ENCODE data around the gene CPT1A.

The CPT1A gene

DNA sequence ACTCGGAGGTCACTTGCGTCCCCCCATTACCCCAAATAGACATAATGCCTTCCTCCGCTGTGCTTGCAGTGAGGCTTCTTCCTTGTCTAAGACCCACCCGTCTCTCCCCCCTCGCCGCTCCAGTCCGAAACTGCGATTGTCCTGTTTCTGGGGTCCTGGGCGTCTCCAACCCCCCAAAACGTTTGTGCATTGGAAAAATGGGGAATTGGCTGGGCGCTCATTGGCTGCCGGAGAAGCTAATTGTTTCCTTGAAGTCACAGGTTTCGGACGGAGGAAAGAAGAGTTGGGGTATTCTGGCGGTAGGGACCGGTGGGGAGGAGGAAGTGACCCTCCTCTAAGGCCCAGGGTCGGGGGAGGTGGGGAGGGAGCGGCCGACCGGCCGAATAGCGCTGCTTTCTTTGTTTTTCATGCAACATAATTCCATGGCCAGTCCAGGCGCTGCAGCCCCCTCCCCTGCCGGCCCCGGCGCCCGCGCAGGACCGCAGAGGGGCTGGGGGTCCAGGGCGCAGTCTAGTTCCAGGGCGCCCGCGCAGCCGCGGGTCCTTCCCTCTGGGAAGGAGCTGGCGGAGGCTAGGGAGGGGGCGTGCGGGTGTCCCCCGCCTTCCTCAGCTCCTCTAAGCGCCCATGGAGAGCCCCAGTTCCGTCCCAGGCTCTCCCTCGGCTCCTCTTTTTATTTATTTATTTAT, 12.7 kb upstream of the CPT1A start:
- no peak for DNase-seq (ENCODE audit: low read depth)

DNA sequence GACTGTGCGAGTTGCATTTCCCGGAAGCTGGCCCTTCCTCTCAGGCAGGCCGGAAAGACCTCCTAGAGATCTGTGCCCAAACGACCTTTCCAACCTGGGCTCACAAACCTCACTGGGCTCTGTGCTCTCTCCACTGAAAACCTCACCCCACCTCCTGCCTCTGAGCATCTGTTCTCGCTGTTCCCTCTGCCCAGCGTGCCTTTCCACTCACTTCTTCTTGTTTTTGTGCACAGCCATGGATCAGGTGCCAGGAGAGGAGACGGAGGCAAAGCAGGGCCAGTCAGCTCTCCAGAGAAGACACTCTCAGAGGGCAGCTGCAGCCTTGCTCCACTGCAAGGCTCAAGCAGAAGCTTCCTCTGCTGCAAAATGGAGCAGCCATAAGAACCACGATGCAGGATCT, 10.9 kb upstream of the CPT1A start:
- DNase-seq (ENCODE audit: low read depth): no peak

GRCh38 chr11:68848429-68848828, 6.7 kb upstream of the CPT1A start:
- DNase-seq (ENCODE audit: low read depth): no peak

- no peak for DNase-seq (ENCODE audit: low read depth)
Observed at GRCh38 chr11:68847395-68847794, 5.7 kb upstream of the CPT1A start.

DNA sequence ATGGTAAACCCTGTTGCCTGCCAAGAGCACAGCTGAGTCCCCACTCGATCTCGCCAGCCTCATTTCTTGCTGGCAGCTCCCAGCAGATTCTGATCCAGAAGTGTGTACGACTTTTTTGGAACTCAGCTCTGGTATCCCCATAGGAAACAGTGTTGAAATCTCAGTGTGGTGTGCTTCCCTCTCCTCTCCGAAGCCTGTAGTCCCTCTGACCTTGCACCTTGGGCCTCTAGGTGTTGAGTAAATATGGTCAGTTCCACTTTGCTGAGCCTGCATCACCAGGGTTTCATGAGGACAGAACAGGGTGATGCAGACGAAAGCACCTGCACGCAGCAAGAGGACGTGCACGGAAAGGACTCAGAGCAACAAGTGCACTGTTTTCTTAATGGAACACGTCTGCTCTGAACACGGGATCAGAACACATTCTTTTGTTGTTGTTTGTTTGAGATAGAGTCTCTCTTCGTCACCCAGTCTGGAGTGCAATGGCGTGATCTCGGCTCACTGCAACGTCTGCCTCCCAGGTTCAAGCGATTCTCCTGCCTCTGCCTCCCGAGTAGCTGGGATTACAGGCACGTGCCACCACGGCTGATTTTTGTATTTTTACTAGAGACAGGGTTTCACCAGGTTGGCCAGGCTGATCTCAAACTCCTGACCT, 3.8 kb upstream of the CPT1A start:
- no peak for DNase-seq (ENCODE audit: low read depth)

DNA sequence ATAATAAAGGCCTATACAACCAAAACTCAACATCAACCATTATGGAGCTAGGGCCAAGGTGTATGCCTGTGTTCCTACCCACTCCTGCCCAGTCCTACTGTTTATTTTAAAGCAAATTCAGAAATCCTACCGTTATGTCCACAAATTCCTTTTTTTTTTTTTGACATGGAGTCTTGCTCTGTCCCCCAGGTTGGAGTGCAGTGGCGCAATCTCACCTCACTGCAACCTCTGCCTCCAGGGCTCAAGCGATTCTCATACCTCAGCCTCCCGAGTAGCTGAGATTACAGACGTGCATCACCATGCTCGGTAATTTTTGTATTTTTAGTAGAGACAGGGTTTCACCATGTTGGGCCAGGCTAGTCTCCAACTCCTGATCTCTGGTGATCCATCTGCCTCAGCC, 3.1 kb upstream of the CPT1A start:
- no peak for DNase-seq (ENCODE audit: low read depth)

DNA sequence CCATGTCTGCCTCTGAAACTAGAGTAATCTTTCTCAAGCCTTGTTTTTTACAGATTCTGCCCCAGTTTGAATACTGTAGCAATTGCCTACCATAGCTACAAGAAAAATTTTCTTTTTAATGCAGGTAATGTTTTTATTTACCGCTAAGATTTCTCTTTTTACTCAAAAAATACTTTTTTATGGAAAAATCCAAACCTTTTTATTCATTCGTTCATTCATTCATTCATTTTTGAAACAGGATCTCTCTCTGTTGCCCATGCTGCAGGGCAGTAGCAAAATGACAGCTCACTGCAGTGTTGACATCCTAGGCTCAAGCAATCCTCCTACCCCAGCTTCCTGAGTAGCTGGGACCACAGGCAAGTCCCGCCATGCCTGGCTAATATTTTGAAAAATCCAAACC, 2.7 kb upstream of the CPT1A start:
- no peak for DNase-seq (ENCODE audit: low read depth)

DNA sequence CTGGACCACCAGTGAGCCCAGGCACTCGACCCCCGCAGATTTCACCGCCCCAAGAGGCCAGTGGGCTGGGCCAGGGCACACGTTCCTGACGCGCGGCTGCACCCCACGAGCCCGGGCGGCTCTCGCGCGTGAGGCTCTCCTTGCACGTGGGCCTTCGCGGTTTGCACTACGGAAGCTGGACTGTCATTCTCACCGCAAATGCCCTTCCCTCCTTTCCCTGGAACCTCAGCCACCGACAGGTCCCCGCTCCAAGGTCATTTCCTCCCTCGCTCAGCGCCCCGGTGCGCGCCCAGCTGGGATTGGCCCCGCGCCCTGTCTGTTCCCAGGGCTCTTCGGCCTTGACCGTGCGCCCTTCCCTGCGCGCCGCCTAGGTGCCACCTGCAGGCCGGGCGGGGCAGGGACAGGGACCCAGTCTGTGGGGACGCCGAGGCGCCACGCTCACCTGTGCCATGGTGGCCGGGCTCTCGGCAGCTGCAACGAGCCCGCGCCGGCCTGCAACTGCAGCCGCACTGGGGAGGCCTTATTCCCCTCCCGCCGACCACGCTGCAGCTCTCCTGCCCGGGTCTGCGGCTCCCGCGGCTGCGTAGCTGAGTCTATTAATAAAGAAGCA, 2.1 kb upstream of the CPT1A start:
- peak; percentile 67 for DNase-seq (ENCODE audit: low read depth)

- no peak for DNase-seq (ENCODE audit: low read depth)
Observed at GRCh38 chr11:68843052-68843561, 1.4 kb upstream of the CPT1A start.

DNA sequence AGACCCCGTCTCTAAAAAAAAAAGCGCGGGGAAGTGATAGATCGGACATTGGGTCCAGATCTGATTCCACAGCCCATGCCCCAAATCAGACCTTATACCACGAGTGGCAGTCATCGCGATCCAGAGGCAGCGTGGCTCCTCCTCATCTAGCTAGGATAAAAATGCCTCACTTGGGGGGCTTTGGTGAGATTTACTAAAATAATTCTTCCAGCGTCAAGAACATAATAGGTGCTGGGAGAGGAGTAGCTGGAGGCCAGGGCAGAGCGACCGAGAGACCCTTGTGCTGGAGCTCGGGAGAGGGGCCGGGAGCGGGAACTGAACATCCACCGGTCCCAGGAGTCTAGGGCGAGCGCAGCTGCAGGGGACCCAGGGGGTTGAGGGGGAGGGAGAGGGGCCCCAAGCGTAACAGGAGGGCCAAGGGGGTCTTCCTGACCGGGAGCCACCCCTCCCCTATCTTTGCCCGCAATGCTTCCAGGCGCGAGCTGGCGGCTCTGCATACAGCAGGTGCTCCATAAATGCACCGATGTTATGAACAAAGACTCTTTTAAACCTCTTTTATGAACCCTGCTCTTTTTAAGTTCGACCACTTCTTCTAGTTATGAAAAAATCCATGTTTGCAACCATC, 823 bp upstream of the CPT1A start:
- no peak for DNase-seq (ENCODE audit: low read depth)

DNA sequence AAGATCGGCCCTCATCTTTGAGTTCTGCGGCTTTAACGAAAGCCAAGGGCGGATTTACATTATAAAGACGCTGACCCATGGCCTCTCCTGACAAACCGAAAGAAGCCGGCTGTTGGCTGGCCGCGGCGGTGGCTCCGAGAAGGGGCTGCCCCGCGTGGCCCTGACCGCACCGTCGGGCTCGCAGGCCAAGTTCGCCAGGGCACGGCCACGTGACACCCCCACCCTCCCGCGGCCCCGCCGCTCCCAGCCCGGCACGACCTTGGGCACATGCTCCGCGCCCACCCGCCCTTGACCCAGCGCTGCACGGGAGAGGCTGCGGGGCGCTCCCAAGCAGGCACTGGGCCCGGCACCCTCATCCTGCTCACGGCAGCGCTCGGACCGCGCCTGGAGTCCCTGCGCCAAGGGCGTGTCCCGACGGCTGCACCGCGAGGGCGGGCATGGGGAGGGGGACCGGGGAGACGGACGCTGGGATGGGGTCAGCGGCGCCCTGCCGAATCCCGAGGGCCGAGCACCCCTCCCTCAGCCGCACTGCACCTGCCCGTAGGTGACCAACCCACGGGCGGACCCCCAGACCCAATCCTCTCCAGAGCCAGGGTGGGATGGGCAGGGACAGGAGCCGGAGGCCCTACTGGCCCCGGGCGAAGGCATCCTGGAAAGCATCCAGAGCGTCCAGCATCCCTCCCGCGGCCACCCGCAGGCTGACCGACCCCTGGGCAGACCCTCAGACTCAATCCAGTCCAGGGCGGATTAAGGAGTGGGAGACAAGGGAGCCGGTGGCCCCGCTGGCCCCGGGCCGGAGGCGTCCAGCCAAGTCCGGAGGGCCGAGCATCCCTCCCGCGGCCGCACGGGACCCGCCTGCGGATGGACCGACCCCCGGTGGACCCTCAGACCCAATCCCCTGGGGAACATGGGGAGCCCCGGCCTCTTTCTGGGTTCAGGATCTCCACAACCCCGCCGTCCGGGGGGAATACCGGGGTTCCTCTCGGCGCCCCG, 759 bp downstream of the CPT1A start:
- DNase-seq (ENCODE audit: low read depth): no peak

DNA sequence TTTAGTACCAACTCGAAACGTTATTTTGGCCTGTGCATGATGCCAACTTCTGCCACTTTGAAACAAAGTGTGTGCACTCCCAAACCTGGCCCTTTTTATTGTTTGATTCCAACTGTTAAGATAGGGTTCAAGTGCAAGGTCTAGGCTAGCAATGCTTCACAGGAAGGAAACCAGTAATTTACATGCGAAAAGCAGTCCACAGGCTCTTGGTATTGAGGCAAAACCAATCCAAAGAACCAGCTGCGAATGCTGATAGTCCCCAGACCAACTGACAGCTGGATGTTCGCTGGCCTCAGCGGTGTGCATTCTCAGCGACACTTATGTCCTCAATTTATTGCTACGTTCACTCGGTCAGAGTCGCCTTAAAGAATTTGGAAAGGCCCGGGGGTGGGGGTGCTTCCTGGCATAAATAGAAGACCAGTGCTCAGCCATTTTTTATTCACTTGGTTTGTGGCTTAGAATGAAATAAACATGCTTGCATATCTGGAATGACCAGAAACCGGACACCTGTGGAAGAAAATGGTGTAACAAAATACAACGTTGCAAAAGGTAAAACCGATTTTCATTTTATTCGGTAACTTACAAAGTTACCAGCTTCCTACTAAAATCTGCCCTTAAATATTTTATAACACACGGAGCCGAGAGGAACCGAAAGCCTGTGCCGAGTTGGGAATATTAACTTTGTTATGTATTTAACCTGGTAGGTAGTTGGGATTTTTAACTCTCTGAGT, 1.6 kb downstream of the CPT1A start:
- no peak for DNase-seq (ENCODE audit: low read depth)

DNA sequence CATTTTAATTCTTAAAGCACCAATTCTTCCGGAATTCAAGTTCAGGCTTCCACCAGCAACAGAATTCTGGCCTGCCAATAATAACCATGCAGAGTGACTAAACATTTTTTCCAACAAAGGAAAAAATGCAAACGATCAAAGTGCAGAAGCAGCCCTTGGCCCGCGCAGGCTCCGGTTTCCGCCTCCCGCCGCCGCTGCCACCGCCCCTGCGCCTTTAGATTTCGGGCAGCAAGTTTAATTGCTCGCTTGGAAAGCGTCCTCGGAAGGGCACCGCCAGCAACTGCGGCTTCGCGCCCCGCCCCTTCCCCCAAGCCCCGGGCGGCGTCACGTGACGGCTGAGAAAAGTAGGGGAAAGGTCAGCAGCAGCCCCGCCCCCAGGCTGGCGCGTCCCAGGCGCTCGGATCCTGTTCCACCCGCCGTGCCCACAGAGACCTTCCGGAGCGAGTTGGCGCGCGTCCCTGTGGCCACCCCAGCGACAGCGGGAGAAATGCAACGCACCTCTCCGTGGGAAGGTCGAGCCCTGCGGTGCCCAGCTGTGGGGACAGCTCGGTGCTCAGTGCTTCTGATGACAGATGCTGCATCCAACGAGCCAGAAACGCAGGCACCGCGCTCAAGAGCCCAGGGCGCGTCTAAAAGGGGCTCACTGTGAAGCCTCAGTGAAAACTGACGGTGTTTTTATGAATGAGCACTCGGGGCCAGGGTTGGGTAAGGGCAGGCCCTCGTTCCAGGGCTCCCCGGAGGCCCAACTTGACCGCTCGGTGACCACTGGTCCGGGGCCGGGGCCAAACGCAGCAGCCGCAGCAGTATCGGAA, 2.5 kb downstream of the CPT1A start:
- DNase-seq (ENCODE audit: low read depth): peak; percentile 93

GRCh38 chr11:68838572-68838964, 3.1 kb downstream of the CPT1A start:
- no peak for DNase-seq (ENCODE audit: low read depth)

GRCh38 chr11:68837583-68838571, 3.8 kb downstream of the CPT1A start:
- no peak for DNase-seq (ENCODE audit: low read depth)

GRCh38 chr11:68835749-68836148, 6.0 kb downstream of the CPT1A start:
- no peak for DNase-seq (ENCODE audit: low read depth)

DNA sequence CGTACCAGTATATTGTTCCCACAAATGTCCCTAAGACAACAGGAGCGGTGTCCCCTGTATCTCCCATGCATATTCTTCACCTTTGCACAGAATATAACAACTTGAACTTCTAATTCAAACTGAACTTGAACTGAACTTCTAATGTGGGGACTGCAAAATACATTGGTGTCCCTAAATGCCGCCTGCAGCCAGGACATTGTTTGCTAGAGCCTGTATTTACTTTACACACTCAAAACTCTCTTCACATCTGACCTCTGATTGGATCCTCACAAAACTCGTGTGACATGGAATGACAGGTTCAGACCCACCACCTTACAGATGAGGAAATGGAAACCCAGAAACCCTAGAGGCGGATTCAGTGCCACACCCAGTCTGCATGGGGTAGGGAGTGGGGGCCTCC, 6.4 kb downstream of the CPT1A start:
- DNase-seq (ENCODE audit: low read depth): no peak

DNA sequence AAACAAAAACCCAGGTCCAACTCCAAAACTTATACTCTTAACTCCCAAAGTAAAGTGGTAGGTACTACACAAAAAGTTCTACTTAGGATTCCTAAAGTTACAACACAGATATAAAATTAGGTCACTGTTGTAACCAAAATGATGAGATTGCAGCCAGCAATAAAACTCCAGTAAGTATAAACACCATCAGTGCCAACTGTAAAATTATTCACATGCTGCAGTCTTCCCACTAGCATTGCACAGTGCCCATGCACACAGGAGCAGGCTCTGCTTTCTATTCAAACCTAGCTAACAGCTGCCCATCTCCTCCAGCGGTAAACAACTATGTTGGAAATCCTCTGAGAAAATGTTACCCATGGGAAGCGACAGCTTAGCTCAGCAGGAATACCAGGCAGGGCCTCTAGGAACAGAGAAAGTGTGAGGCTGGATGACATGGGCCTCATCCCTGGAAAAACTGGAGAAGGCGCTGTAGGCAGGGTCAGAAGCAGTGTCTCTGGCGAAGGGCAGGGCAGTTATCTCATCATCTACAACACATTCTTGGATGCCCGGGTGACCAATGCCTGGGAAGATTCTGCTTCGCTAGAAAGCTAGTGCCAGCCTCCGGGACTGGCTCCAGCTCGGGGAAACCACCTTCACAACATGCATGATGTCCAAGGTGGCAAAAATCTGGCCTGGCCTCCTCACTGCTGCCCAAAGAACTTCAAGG, 9.1 kb downstream of the CPT1A start:
- no peak for DNase-seq (ENCODE audit: low read depth)
